Motor neuron (in vitro differentiated cells): ENCODE results near the gene ZFAND2B. TPM values are rescaled to one million over a fixed set of nuclear protein-coding genes. Genes with fewer than 3 reads are reported as not detected.
A peak's percentile ranks its signal among the peaks of the same experiment; 100 is the strongest.

Source experiments
- ATAC-seq, 8 experiments: fragments of 200-7000 bp; cut with Tn5 transposase; replicated peaks in 6 of 8; 2 replicates each; pipeline ENCODE4 v1.8.0; 2021; ENCODE audit warnings: mild to moderate bottlenecking in 8 of 8, moderate library complexity in 8 of 8
- H3K27ac ChIP-seq, 2 donors: fragments of 250-450 bp; sonication (Bioruptor Pico); 2 replicates each; pipeline ENCODE4 v1.9.0; 2021; ENCODE audit warnings: antibody characterized with exemption in 2 of 2, mild to moderate bottlenecking in 2 of 2, moderate library complexity in 1 of 2
- H3K4me1 ChIP-seq, 2 donors: fragments of 250-450 bp; sonication (Bioruptor Pico); replicated peaks in 1 of 2; 2 replicates each; pipeline ENCODE4 v1.6.1; 2021; ENCODE audit warnings: antibody characterized with exemption in 2 of 2, mild to moderate bottlenecking in 2 of 2, moderate library complexity in 1 of 2
- H3K4me3 ChIP-seq, 5 donors: fragments of 250-450 bp; sonication (Bioruptor Pico); 2 replicates each; pipeline ENCODE4 v1.9.0; 2021; ENCODE audit warnings: antibody characterized with exemption in 5 of 5, mild to moderate bottlenecking in 5 of 5, moderate library complexity in 4 of 5
- WGBS, 10 experiments: fragments of 450-650 bp; shearing (Covaris generic); methylation state at CpG; one replicate each; pipeline ENCODE4 v1.0.0; 2022; 5-methylcytosine and 5-hydroxymethylcytosine counted together
- in situ Hi-C, 9 experiments: fragments of 400-800 bp; cut with MboI; loops; one replicate each; pipeline ENCODE4 v1.15.0; 2021; ENCODE audit warnings: low sequenced_read_pairs in 9 of 9, low pct_unique_long_range_greater_than_20kb in 2 of 9; ENCODE audit not compliant: unreplicated experiment in 9 of 9
- total RNA-seq, 8 experiments: library from RNA; unstranded; fragments of 300-600 nt; gene quantifications; 2 replicates each; pipeline versions ENCODE4 v1.2.3 to v1.2.4, GENCODE V29; 2022

Gene ZFAND2B
- total RNA-seq, 8 experiments from 2014 or later = 19.7 to 35.8 (median 25.7) TPM

DNA sequence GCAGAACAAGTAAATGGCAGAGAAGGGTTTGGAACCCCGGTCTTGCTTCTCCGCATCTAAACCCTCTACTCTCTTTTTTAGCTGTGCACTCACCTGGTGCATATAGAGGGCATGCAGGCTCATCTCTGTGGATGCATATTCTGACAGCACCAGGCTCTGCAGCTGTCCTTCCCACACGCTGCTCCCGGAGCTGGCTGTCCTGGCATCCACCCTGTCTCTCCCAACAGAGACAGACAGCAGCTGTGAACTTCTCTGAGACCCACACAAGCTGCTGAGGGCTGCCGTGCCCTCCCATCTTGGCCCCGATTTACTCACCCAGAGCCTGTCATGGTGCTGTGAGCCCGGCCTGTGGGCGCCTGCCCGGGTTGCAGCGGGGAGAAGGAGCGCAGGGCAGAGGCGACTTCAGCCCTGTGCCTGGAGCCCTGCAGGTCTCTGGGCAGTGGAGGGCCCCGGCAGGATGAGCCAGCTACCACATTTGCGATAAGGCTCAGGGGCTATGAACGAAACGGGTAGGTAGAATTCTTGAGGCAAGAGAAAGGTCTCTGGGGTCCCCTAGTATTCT, 15.5 kb downstream of the ZFAND2B start:
- Histone ChIP-seq H3K27ac (no peak overlapping the region), H3K4me1 (peaks cover 11 to 12% of the 10 kb centered on the region in 2 donors), H3K4me3 (no peak overlapping the region)
- in situ Hi-C loops = no loop called here
- 80 to 100% (median 92%) methylated on average over 1 to 5 of the region's 16 CpGs; no CpG with 5 or more reads in 2 of the 10 experiments for WGBS, 10 experiments
- ATAC-seq = no peak

DNA sequence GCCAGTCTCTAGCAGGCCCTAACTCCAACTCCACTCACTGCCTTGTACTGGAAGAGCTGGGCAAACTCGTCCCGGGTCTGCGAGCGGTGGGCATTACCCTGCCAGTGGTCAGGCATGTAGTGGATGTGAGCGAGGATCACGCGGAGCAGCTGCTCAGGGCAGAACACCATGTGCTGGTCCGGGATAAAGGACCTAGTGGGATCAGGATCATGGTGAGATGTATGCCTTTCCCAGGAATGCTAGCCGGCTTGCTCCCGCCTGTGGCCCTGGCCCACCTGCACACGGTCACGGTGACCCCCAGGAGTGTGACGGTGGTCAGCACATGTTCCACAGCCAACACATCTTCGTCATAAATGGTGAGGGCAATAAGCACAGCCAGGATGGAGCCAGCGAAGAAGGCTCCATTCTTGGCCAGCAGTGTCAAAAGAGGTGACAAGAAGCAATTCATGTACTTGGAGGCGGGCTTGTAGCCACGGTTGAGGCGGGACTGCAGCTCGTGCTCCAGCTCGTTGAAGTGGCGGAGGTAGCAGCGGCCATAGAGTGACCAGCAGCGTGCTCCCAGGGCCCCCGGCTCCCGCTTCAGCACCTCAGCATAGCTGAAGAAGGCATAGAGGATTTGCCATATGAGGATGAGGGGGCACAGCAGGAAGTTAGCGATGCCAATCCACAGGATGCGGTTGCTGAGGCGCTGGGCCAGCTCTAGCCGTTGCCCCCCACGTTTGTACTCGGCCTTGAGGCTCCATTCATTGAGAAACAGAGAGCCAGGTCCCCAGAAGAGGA, 17.4 kb downstream of the ZFAND2B start:
- 81 to 100% (median 92%) methylated on average over 3 to 21 of the region's 31 CpGs; no CpG with 5 or more reads in 2 of the 10 experiments for WGBS, 10 experiments
- Histone ChIP-seq H3K4me1 (peaks cover 16% of the 10 kb centered on the region in 2 donors), H3K27ac (no peak overlapping the region), H3K4me3 (no peak overlapping the region)
- in situ Hi-C loops = no loop called here
- no peak for ATAC-seq

DNA sequence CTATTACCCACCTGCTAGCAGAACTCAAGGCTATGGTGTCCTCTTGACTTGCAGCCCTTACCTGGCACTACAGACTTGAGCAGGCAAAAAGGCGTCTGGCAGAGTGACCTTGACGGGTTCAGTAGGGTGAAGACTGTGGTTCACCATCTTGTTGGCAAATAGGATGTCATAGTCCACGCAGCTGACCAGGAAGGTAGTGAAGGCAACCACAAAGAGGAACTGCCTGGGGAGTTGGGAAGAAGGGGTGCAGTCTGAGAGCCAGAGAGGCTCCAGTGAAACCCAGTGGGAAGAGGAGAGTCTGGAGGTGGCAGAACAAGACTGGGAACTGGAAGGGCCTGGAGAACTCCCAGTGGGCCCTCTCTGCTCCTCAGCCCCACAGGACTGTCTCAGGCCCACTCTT, 18.8 kb downstream of the ZFAND2B start:
- peaks cover 10 to 11% of the 10 kb centered on the region in 2 donors for H3K4me1 ChIP-seq
- H3K4me3 ChIP-seq = no peak overlapping the region
- no peak overlapping the region for H3K27ac ChIP-seq
- in situ Hi-C loops = no loop called here
- no peak for ATAC-seq
- WGBS, 10 experiments = 80 to 100% (median 98%) methylated on average over 1 to 3 of the region's 3 CpGs; no CpG with 5 or more reads in 2 of the 10 experiments

GRCh38 chr2:219228041-219228910, 21.7 kb downstream of the ZFAND2B start:
- Histone ChIP-seq H3K4me1 (peaks cover 17 to 18% of the 10 kb centered on the region in 2 donors), H3K4me3 (peak overlapping the region; percentile 55 to 90 (median 87)), H3K27ac (peak overlapping the region; percentile 92 to 95)
- 0 to 100% (median 45%) methylated on average over 1 to 5 of the region's 7 CpGs; no CpG with 5 or more reads in 2 of the 10 experiments for WGBS, 10 experiments
- in situ Hi-C loops = no loop called here
- no peak for ATAC-seq

DNA sequence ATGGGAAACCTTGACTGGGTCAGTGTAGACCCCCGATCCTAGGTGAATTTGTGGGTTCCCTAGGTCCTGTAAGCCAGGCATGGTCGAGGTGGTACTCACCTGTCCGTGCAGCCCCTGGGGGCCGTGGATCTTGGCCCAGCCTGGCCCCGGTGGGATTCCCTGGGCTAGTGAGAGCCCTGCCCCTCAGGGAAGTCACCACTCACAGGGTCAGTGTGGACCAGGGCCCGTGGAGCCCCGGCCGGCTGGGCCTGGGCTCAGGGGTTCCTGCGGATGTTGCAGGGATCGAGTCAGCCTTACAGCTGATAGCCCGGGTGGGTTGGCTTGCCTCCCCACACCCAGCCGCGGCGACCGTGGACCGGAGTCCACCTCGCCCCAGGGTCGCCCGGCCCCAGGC, 22.3 kb downstream of the ZFAND2B start:
- Histone ChIP-seq H3K4me1 (peaks cover 17 to 18% of the 10 kb centered on the region in 2 donors), H3K27ac (peak overlapping the region; percentile 92 to 95), H3K4me3 (peak overlapping the region; percentile 55 to 90 (median 87))
- in situ Hi-C loops = no loop called here
- WGBS, 10 experiments = 0 to 20% (median 0%) methylated on average over 1 to 4 of the region's 19 CpGs; no CpG with 5 or more reads in 6 of the 10 experiments
- peak in 2 of 8 experiments; percentile 10 to 12 for ATAC-seq

DNA sequence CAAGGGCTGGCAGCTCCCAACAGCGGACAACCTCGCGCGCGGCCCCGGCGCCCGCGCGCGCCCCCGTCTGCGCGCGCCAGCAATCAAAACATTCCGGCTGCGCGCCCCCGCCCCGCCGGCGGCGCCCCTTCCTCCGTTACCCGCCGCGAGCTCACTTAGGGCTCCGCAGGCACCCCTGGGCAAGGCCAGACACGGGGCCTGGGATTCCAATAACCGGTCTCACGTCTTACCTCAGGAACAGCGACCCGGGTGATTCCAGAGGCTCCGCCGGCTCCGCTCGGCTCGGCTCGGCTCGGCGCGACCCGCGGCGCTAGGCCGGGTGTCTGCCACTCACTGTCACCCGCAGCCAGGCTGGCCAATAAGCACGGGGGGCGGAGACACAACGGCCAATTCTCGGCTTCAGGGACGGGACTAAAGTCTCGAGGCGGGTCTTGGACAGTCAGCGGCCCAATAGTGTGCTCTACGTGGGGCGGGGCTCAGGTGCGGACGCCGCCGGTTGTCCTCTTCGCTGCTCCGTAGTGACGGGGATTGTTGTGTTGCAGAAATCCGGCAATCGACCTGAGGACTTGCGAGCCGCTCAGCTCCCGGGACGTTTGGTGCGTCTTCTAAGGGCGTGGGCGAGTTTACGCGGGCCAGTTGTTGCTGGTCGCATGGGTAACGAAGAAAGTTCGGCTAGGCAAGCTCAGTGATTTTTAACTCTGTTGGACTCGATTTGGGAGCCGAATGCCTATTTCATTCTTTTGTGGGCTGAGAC, 22.9 kb downstream of the ZFAND2B start, which contains the start of the genes ANKZF1 and ATG9A:
ANKZF1 (plus strand) TSS at position 502 of the 754 bp plus-strand sequence. CDS start 452 bp downstream, outside the sequence.
ATG9A (minus strand) TSS at position 332 of the 754 bp plus-strand sequence. CDS start 1,612 bp downstream, outside the sequence.
- peak; percentile 93 to 98 (median 97) for ATAC-seq
- in situ Hi-C loops = no loop called here
- peak within 1 kb of the TSS; percentile 92 to 95 for H3K27ac ChIP-seq
- WGBS, 10 experiments = 0 to 7% (median 1%) methylated on average over 1 to 26 of the region's 80 CpGs; no CpG with 5 or more reads in 3 of the 10 experiments
- H3K4me1 ChIP-seq = peaks cover 17 to 18% of the 10 kb centered on the region in 2 donors
- peak within 1 kb of the TSS; percentile 55 to 90 (median 87) for H3K4me3 ChIP-seq

- Histone ChIP-seq H3K4me1 (peaks cover 17 to 18% of the 10 kb centered on the region in 2 donors), H3K27ac (peak overlapping the region; percentile 62 to 68), H3K4me3 (peak overlapping the region; percentile 55 to 90 (median 87))
- in situ Hi-C loops = no loop called here
- WGBS, 10 experiments = 0 to 10% (median 2%) methylated on average over 2 to 20 of the region's 24 CpGs; no CpG with 5 or more reads in 2 of the 10 experiments
- ATAC-seq = peak in 5 of 8 experiments; percentile 1 to 14 (median 6)
Measured at GRCh38 chr2:219230059-219230540, 23.5 kb downstream of the ZFAND2B start.

DNA sequence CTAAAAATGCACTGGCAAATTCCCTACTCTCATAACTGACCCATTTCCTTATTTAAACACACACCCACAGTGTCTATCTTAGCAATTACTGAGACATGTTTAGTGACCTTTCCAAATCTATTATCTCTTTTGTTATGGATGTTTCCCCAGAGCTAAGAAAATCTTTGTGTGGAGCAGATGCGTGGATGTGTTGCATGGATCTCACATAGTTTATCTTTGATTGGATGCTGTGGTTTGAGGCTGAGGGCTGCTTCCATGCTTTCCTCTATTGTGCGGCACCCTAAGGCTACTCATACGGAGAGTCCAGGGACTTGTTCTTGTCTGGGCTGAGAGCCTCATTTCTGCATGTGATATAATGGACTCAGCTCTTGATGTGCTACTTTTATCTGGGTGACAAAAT, 27.7 kb downstream of the ZFAND2B start:
- Histone ChIP-seq H3K27ac (no peak overlapping the region), H3K4me1 (peaks cover 6 to 8% of the 10 kb centered on the region in 2 donors), H3K4me3 (no peak overlapping the region)
- WGBS, 10 experiments = 80 to 100% (median 88%) methylated on average over 1 to 3 of the region's 3 CpGs; no CpG with 5 or more reads in 4 of the 10 experiments
- in situ Hi-C loops = no loop called here
- ATAC-seq = no peak

GRCh38 chr2:219243291-219243761, 36.7 kb downstream of the ZFAND2B start:
- no peak overlapping the region for H3K27ac ChIP-seq
- H3K4me1 ChIP-seq = peaks cover 13 to 15% of the 10 kb centered on the region in 2 donors
- no peak overlapping the region for H3K4me3 ChIP-seq
- WGBS, 10 experiments = 47 to 86% (median 81%) methylated on average over 1 to 12 of the region's 28 CpGs; no CpG with 5 or more reads in 4 of the 10 experiments
- in situ Hi-C loops = no loop called here
- no peak for ATAC-seq

GRCh38 chr2:219244789-219245147, 38.2 kb downstream of the ZFAND2B start:
- 0 to 92% (median 40%) methylated on average over 1 to 5 of the region's 6 CpGs; no CpG with 5 or more reads in 3 of the 10 experiments for WGBS, 10 experiments
- H3K27ac ChIP-seq = peak overlapping the region; percentile 87 to 95
- in situ Hi-C loops = no loop called here
- peak overlapping the region; percentile 59 to 93 (median 73) for H3K4me3 ChIP-seq
- H3K4me1 ChIP-seq = peaks cover 22 to 25% of the 10 kb centered on the region in 2 donors
- ATAC-seq = no peak

DNA sequence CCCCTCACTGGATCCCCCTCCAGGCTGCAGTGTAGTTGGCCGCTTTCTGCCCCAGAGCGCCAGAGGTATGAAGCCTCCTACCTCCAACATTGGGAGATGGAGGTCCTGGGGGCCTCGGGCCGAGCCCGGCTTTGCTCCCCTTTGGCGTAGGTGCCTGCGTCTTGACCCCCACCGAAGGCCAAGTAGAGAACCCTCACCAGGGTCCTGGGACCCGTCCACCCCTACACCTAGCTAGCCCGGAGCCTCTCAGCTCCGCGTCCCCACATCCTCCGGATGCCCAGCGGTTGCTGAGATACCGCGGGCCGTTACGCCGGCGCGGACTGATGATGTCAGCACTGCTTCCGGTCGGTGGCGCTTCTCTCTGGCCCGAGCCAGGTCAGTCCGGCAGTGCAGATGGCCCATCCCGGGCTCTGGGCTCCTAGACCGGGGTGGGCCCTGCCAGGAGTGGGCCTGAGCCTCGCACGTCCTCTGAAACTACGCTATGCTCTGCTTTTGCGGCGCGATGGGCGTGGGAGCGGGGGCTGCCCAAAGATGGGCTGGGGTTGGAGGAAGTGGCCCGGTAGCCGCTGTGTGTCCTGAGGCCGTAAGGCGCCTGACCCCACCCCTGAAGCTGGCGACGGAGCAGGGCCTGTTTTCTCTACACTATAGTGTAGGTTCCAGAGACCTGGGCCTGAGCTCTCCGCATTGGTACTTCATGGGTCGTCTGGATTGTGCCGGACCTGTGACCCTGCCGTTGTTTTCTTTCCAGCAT, 38.7 kb downstream of the ZFAND2B start, which contains the start of the genes GLB1L and STK16:
GLB1L (minus strand) TSS at position 297 of the 751 bp plus-strand sequence. CDS start 1,871 bp downstream, outside the sequence.
STK16 (plus strand) TSS at position 332 of the 751 bp plus-strand sequence. CDS start 521 bp downstream, outside the sequence.
- WGBS, 10 experiments = 0% methylated on average over 1 to 9 of the region's 46 CpGs; no CpG with 5 or more reads in 6 of the 10 experiments

More for the DNA sequence above, 38.7 kb downstream of the ZFAND2B start, which contains the start of the genes GLB1L and STK16:
- peak within 1 kb of the TSS; percentile 59 to 93 (median 73) for H3K4me3 ChIP-seq
- peak within 1 kb of the TSS; percentile 87 to 95 for H3K27ac ChIP-seq
- peak; percentile 74 to 95 (median 84) for ATAC-seq
- in situ Hi-C loops = no loop called here
- H3K4me1 ChIP-seq = peaks cover 24 to 29% of the 10 kb centered on the region in 2 donors
